NCI-H524 (cell line): ENCODE data around the gene NADK.
"Not testable (repeated sequence)": the region's sequence is repeated elsewhere in the genome, so short reads cannot be mapped to it uniquely, and the experiment has no call there.

Source experiments
- DNase-seq, 2 experiments: peaks; one replicate each; lab custom pipeline; 2025; lab: John Stamatoyannopoulos, UW

The NADK gene

DNA sequence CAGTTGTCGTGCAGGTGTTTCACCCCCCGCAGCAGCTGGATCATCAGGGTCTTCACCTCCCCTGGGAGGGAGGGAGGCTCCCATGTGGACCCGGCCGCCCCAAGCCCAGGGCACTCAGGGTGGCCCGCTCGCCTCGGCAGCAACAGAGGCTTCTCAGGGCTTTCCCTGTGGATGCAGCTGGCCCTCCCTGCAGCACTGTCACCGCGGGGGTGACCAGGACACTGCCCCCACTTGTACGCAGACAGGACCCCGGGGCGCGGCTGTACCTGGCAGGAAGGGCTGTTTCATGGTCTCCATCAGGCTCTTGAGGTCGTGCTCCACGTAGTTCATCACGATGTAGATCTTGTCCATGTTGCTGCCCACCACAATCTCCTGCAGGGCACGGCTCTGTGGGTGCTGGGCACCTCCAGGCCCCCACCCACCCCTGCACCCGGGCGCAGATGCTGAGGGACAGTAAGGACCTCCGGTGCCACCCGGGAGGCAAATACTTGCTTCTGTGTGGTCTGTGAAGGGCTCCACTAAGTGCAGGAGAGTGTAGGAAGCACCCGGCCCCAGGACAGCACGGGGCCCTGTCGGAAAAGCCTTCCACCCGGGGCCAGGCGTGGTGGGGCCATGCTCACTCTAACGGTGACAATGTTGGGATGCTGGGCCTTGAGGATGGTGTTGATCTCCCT is 73.8 kb downstream of the NADK start:
- not testable (repeated sequence) for DNase-seq

DNA sequence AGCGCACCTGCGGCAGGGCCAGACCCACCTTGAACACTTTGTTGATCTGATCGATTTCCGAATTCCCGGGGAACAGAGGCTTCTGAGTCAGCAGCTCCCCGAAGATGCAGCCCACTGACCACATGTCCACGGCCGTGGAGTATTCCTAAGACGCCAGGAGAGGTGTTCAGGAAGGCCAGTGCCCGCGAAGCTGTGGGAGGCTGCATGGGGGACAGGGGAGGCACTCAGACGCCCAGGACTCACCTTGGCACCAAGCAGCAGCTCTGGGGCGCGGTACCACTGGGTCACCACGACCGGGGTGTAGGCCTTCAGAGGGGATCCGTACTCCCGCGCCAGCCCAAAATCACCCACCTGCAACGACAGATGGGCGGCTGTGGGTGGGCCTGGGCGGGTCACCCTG is 74.5 kb downstream of the NADK start:
- DNase-seq: no peak

DNA sequence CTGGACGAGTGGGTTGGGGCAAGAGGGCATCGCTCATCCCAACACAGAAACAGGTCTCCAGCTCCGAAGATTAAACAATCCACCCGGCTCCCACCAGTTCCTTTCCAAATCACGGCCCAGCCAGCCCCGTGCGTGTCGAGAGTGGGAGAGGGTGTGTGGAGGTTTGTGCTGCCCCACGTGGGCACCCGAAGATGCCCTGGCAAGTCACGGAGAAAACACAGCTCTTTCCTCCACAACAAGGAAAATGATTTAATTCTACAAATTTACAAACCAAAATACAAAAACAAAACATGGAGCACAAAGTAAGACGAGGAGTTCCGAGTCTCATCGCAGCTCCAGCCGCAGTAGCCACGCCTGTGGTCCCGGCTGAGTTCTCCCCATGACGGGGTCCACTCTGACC is 75.8 kb downstream of the NADK start:
- DNase-seq: not testable (repeated sequence)
